Endothelial cell of umbilical vein (primary cell): ENCODE results near the gene ZBTB12.

Experiments used
- CTCF ChIP-seq, 2 donors: IDR thresholded peaks; 1 replicate in 1 of 2; 2 replicates in 1 of 2; pipeline ENCODE4 v1.5.1; 2011; ENCODE audit warnings: low read length in 2 of 2, mild to moderate bottlenecking in 2 of 2, moderate library complexity in 2 of 2, control low read depth in 1 of 2, inconsistent platforms in 1 of 2, low read depth in 1 of 2; ENCODE audit not compliant: insufficient read depth in 1 of 2; ENCODE audit errors: extremely low read depth in 1 of 2
- EZH2 ChIP-seq: IDR thresholded peaks from 2 replicates; pipeline ENCODE4 v1.6.1; 2012; ENCODE audit warnings: borderline replicate concordance, low read depth, mild to moderate bottlenecking, moderate library complexity, low read length, inconsistent platforms; ENCODE audit not compliant: severe bottlenecking
- FOS ChIP-seq: IDR thresholded peaks from 2 replicates; pipeline ENCODE4 v1.6.1; 2011; ENCODE audit warnings: mild to moderate bottlenecking, low read length, moderate library complexity, borderline replicate concordance; ENCODE audit not compliant: insufficient read depth
- GATA2 ChIP-seq: IDR thresholded peaks from 2 replicates; pipeline ENCODE4 v1.7.0; 2011; ENCODE audit warnings: low read depth, mild to moderate bottlenecking, moderate library complexity, mixed read lengths, low read length; ENCODE audit not compliant: insufficient read length, insufficient read depth
- MAX ChIP-seq: IDR thresholded peaks from 2 replicates; pipeline ENCODE4 v1.6.1; 2011; ENCODE audit not compliant: insufficient read depth, insufficient read length
- MYC ChIP-seq: IDR thresholded peaks from one replicate; pipeline ENCODE4 v1.6.1; 2011; ENCODE audit warnings: mild to moderate bottlenecking, low read depth, low read length
- POLR2A ChIP-seq: IDR thresholded peaks from 2 replicates; pipeline ENCODE4 v1.6.1; 2012; ENCODE audit warnings: low read depth, mild to moderate bottlenecking, control low read depth, low read length
- POLR2AphosphoS5 ChIP-seq: IDR thresholded peaks from 2 replicates; pipeline ENCODE4 v1.6.1; 2012; ENCODE audit warnings: low read depth, mild to moderate bottlenecking, control low read depth, low read length, moderate library complexity; ENCODE audit not compliant: insufficient read depth

- TF ChIP-seq MYC (no peak), POLR2AphosphoS5 (no peak), POLR2A (no peak), MAX (no peak), CTCF (IDR thresholded peaks at IDR 0.05; ENCODE audit: extremely low read depth in 1 of 2, insufficient read depth in 1 of 2, low read depth in 1 of 2, low read length in 2 of 2) (no peak), GATA2 (no peak), FOS (no peak), EZH2 (no peak)
Observed at GRCh38 chr6:31874836-31875572, 26.9 kb downstream of the ZBTB12 start.
